ENCODE results near the gene NCOA3. TPM values are rescaled to one million over a fixed set of nuclear protein-coding genes. Genes with fewer than 3 reads are reported as not detected.

NCOA3 gene
- total RNA-seq, result 43.6 and 48.3 TPM in 2 replicates

GRCh38 chr20:47501482-47502270, at the start of gene NCOA3:
Gene NCOA3, plus strand, starts transcription at chr20:47501887. Its CDS starts 120,361 bp downstream, at chr20:47622248.

Small RNA genes within 50 kb of the gene (small RNA-seq; reads per million reads assigned to genes)
- gene RNU6-497P (not detected), gene RNU6-563P (not detected)

Other genes starting within 250 kb of the NCOA3 start
- 69.5 and 72.9 TPM in 2 replicates for gene ZMYND8, start 145.2 kb upstream of the NCOA3 start, total RNA-seq